GM11168 (cell line): Measurements from ENCODE around the gene KAZN.

ENCODE experiments used
- in situ Hi-C: fragments of 300-500 bp; cut with MboI; formaldehyde crosslinking; loops from one replicate; pipeline ENCODE4 v1.12.0; 2022; ENCODE audit warnings: low sequenced_read_pairs; ENCODE audit not compliant: unreplicated experiment

The KAZN gene

DNA sequence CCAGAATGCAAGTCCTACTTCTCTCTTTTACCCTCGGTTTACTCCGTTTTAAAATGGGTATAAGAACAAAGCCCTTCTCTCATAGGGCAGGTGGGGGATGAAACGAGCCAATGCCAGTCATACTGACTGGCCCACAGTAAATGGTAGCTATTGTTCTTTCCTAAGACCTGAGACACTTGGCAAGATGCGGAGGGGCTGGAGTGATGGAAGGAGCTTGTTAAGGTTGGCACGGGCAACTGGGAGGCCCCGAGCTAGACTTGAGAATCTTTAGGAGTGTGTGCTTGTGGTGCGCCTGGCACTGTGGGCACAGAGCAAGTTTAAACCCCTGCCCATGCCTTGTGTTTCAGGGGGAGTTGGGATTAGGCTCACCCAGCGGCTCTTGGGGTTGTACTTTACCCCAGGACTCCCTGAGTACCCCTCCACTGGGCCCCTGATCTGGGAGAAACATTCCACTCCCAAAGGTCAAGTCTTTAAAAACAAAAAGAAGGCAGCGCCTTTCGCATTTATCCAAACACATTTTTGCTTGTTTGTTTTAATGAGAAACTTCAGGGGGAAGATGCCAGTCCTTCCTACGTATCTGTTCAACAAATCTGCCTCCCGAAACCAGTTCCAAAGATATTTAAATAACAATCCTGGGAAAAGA, 314.5 kb downstream of the KAZN start:
- in situ Hi-C loops: no loop called here

DNA sequence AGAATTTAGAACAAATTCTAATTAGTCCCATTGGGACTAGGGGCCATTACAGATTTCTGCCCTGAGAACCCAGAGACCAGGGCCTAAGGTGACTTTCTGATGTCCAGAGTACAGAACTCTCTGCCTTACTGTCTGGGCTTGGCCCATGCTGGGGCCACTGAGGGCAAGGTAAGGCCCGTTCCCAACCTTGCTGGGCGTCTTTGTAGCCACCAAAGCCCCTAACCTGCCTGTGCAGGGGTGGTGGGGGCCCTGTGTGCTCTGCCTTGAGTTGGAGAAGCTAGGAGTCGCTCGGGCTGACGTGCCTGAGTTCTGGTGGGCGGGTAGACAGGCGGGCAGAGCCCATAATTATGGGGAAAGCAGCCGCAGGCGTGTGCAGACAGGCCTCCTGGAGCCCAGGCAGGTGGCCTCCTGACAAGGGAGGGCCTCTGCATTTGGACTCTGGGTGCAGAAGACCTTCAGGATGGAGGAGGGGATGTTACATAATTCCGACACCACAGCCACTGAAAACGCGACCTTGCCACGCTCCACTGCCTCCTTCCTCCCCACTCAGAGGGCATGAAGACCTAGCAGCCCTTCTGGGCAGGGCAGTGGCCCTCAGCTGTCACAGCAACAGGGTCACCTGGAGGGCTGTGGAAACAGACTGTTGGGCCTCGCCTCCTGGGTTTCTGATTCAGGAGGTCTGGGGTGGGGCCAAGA, 315.1 kb downstream of the KAZN start:
- in situ Hi-C loops: no loop called here

DNA sequence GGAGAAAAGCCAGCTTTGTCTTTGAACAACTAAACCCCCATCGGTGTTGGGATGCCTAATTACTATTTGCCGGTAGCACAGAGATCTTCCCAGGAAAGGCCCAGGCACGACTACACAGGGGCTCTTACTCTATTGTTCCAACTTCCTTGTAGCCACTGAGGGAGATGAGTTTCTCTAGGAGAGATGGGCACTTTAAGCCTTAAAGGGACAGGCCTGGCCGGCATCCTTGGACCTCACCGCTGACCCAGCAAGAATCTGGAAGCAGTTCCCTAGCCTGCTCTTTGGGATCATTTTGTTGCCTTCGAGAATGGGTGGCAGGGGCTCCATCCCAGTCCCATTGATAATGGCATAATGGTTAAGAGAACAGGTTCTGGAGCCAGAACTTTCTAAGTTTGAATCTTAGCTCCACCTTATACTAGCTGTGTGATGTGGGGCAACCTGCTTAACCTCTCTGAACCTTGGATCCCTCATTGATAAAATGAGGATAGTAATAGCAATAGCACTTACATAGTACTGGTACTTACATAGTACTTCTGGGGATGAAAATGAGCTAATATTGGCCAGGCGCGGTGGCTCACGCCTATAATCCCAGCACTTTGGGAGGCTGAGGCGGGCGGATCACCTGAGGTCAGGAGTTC, 316.0 kb downstream of the KAZN start:
- in situ Hi-C loops: no loop called here

DNA sequence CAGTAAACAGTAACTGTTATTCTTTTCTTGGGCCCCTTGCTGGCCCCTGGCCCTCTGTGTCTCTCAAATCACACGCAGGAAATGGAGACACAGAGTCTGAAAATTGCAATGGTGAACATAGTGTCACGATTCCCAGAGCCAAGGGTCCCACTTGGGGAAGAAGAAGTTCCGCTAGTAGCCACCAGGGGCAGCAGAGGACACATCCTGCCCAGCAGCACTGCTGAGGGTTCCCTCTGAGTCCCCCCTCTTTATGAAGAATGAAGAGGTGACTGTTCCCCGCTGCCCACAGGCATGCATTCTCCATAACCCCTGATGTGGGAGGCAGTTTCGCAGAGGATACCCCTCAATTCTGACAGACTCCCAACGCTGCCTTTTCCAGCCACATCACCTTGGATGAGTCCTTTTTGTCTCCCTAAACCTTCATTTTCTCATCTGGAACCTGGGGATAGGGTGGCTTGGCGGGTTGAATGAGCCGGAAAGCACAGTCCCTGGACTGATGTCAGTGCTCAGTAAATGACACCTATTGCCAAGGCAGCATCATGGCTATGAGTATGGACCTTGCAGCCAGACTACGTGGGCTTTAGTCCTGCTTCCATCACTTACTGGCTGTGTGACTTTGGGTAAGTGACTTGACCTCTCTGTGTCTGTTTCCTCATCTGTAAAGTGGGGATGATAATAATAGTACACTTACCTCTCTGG, 317.0 kb downstream of the KAZN start:
- in situ Hi-C loops: no loop called here

DNA sequence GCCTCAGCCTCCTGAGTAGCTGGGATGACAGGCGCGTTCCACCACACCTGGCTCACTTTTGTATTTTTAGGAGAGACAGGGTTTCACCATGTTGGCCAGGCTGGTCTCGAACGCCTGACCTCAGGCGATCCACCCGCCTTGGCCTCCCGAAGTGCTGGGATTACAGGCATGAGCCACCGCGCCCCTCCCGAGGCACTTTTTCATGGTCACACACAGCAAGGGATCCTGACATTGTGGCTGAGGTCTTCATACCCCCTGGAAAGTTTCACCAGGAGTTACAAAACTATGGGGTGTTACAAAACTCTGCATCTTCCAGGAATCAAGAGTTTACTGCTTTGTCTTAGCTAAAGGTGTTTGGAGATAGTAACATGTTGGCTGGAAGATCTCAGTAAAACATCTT, 320.8 kb downstream of the KAZN start:
- in situ Hi-C loops: no loop called here

DNA sequence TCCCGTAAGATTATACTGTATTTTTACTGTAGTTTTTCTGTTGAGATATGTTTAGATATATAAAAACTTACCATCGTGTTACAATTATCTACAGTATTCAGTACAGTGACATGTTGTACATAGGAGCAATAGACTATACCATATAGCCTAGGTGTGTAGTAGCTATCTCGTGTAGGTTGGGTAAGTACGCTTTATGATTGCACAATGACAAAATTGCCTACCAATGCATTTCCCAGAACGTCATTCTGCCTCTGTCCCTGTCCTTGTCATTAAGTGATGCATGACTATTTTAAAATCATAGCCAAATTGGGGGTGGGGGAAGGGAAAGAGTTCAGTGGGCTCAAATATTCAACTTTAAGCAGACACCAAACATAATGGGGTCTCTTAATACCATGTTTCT, 321.3 kb downstream of the KAZN start:
- in situ Hi-C loops: no loop called here

DNA sequence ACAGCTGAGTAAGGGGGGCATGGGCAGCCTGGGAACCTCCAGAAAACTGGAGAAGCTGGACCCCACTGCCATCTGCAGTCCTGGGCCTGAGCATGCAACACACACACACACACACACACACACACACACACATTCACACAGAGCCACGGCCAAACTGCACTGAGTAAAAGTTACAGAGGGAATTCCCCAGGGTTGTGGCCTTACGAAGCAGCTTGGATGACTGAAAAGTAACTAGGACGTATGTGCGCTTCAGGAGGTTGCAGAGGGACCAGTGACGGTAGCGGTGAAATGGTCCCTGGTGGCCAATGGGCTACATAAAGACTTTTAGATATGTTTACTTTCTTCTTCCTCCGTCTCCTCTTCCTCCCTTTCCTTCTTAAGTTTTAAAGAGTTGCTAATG, 322.6 kb downstream of the KAZN start:
- in situ Hi-C loops: no loop called here

DNA sequence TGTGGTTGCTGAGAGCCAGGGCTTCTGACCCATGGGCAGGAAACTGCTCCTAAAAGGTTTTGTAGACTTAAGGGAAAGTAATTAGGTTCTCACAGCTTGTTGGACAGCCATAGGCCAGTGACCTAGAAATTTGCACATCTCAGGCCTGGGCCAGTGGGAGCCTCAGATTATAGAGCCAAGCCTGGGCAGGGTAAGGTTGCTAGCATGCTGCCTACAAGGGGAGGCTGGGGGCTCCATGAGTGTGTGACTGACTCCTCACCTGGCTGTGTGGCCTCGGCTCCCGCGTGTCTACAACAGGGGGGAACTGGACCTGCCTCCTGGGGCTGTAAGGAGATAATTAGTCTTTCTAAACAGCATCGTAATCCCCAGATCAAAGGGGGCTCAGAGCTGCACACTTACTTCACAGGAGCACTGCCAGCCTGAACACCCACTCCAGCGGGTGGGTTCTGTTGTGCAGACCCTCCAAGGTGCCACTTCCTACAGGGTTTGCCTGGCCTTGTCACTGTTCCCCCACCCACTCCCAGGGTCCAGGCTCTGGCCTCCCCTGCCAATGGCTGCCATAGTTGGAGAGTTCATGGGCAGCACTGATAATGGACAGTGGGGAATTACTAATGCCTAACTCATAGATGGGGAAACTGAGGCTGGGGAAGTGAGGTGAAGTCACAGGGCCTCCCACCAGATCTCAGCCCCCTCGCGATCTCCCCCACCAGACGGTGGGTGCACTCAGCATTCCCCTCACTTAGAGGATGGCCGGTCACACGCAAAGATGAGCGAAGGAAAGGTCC, 324.6 kb downstream of the KAZN start:
- in situ Hi-C loops: no loop called here

DNA sequence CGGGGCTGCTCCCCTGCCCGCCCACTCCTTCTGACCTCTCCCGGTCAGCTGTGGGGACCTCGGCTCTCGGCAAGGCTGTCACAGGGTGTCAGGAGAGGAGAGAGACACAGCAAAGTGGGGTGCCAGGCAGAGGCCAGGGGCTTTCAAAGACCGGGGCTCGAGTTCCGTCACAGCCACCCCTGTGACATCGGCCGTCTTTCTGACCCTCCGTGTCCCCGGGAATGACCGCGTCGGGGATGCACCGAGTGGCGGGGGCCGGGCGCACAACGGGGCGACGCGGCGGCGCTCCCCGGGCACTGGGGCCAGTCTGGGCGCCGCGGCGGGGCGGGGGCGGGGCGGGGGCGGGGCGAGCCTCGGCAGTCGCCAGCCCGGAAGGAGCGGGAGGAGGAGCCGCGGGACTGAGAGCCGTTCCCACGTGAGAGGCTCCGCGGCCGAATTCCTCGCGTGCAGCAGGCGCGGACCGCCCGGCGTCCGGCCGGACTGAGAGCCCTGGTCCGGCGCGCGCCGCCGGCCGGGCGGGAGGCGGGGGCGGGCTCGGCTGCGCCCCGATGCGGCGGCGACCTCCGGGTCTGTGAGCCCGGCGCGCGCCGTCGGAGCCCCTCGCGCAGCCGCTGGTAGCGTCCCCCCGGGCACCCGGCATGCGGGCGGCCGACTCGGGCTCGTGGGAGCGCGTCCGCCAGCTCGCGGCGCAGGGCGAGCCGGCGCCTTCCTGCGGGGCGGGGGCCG, 325.4 kb downstream of the KAZN start:
- in situ Hi-C loops: no loop called here

DNA sequence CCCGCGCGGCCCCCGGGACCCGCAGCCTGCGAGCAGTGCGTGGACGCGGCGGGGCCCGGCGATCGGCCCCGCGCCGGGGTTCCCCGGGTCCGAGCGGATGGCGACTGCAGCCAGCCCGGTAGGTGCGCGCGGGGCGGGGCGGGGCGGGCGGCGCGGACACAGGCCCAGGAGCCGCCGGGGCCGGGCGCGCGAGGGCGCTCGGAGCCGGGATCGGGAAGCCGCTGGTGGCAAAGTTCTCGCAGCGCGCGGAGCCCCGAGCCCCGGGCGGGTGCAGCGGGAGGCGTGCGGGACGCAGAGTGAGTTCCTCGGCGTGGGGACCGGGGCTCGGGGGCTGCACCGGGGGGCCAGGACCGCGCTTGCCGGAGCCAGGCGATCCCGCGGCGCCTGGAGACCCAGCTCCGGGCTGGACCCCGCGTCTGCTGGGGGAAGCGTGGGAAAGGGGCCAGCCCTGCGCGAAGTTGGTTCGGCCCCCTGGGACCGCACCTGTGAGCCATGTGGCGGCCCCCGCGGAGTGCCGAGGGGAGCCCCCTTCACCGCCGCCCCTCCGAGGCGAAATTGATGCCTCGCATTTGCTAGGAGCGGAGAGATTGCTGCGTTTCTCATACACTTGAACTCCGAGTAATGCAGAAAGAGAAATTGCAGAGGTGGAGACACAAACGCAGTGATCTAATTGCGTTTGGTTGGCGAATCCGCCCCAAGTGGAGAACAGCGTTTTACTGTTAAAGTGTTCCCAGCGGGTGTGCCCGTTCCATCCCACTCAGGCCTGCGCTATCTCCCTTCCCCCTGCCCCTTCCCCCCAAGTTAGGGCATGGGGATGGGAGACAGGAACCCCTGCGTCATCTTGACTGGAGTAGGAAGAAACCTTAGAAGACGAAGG, 326.2 kb downstream of the KAZN start:
- in situ Hi-C loops: no loop called here

DNA sequence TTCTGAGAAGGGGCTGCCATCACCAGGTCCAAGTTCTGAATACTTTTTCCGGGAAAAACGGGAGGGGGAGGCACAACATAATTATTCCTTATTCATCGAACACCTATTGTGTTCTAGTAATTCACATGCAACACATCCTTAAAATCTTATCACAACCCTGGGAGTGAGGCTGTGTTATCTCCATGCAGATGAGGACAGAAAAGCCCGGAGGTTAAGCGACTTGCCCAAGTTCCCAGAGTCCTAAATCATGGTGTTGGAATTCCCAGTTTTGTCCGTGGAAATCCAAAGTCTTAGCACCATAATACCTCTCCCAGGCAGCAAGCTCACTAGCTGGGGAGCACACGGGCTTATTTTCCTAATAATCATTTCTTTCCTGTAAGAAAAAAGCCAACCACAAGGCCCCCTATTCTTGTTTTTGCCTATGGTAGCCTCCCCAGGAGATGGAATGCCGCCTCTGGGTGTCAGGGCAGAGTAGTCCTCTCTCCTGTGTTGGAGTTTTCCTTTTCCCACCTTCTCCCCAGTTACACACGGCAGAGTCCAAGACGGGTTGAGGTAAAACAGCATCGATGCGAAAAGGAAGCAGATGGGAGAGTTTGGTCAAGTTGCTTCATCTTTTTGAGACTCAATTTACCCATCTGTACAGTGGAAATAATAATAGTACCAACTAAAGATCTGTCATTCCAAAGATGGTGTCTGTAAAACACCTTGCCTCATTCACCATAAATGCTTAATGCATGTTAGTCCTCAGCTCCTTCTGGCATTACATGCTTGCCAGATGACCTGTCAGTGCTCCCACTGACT, 327.1 kb downstream of the KAZN start:
- in situ Hi-C loops: no loop called here

DNA sequence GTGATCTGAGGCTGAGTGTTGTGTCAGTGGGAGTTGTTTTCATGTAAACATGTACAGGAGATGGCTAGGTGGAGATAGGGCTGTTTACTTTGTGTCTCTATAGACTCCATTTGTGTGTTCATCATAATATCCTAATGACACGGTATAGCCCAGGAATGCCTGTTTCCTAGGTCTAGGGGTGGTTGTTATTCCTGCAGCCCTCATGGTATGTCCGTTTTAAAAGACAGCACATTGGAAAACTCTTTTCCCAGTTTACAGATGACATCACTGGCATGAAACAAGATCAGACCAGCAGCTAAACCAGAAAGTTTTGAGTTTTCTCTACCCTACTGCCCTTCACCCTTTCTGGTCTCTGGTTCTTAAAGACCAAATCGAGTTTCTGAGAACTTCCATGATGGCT, 327.7 kb downstream of the KAZN start:
- in situ Hi-C loops: no loop called here

DNA sequence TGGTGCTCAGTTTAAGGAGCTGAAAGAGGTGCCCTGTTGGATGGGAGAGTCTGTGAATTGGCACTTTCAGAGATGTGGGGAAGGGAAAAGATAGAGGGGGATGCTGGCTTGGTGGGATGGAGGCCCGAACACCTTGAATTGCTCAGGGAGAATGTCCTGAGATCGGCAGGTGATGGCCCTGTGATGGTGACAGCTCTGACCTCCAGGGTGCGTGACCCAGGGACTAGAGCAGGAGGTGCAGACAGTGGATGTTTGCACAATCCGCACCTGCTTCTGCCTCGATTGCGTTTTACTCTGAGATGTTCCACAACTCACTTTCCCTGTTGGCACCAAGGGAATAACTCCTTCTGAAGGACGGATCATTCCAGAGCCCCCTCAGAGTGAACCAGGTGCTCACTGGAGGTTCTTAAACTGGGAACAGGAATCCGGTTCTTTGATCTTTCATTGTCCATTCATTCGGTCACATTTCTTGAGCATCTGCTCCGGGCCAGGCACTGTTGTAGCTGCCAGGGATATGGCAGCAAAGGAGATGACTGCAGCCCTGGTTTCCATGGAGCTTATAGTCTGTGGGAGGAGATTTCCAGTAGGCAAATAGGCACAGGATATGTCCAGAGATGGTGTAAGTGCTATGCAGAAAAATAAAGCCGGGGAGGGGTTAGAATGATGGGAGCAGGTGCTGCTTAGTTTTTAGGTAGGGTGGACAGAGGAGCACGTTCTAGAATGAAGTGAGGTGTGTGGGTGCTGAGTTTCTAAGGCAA, 328.5 kb downstream of the KAZN start:
- in situ Hi-C loops: no loop called here

DNA sequence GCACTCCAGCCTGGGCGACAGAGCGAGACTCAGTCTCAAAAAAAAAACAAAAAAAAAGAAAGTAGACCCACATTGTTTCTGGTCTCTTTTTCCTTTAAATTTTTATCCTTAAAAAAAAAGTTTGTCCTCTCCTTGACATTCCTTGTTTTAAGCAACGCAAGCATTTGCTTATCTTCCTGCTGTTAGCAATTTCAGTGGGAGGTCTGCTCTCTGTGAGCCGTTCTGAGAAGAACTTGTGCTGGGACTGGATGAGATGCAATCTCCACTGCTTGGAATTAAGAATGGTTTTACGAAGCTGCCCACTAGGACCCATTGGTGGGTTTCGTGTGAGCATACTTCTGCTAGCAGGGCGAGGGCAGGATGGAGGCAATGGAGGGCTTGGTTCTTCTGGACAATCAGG, 329.9 kb downstream of the KAZN start:
- in situ Hi-C loops: no loop called here

DNA sequence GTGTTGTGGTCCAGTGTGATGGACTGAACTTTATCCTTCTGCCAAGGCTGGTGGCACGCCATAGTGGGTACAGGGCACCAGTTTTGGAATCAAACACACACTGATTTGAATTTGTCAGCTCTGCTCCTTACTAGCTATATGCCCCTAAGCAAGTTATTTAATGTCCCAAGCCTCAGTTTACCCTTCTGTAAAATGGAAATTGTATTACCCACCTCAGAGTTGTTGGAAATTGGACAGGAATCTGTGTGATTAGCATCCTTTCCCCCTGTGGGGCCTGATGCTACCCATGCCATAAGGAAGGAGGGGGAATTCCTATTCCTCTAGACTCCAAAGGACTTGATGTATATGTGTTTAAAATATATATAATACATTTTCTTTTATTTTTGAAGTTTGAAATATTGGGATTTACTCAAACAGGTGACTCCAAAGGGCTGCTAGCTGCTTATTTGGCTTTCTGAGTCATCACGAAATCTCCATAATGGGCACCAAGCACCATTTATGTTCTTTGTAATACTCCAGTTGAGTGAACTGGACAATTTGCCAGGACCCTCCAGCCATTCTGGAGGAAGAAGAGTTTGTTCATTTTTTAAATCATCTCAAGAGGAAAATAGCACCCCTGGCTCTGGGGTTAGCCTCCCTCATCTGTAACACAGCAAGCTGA, 330.5 kb downstream of the KAZN start:
- in situ Hi-C loops: no loop called here

DNA sequence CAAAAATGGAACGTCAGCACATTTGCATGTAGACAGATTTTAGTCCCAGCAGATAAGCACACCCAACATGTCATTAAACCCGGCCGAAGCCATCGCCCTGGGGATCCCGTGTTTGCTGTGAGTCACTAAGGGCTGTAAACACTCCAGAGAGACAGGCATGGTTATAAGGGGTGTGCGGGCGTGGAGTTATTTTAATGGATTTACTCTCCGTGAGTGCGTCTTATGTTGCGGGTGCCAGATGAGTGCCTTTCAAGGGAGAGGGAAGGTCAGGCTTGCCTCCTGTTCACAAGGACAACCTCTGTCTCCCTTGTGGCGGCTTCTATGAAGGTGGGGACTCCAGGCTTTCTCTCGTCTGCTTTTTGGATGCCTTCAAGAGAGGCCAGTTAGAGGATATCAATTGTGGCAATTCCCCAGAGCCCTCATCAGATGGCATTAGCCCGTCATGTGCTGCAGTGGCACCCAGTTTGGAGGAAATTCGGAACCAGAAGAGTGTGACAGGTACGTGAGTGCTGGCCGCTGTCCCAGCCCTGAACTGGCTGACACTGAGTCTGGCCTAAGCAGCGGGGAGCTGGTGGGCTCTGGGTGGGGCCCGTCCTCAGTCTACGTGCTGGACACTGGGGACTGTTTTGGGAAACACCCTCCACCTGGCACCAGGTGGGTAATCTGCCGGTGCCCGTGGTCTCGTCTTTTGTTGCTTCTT, 331.2 kb downstream of the KAZN start:
- in situ Hi-C loops: no loop called here
